NCI-H2107 (cell line): Measurements from ENCODE around the gene TSPEAR.

Experiments
- DNase-seq: peaks from one replicate; lab custom pipeline; 2025; lab: John Stamatoyannopoulos, UW

The TSPEAR gene

GRCh38 chr21:44547656-44548331 is 163.6 kb downstream of the TSPEAR start:
- no peak for DNase-seq

- no peak for DNase-seq
Observed at GRCh38 chr21:44544566-44544965, 166.8 kb downstream of the TSPEAR start.

- DNase-seq: no peak
Observed at GRCh38 chr21:44542716-44543115, 168.7 kb downstream of the TSPEAR start.

GRCh38 chr21:44540741-44541288 is 170.6 kb downstream of the TSPEAR start:
- no peak for DNase-seq

GRCh38 chr21:44539991-44540666 is 171.2 kb downstream of the TSPEAR start, which contains the start of gene KRTAP10-1:
Gene KRTAP10-1 (minus strand): TSS chr21:44540195. CDS start chr21:44540150, 45 bp downstream.
- no peak for DNase-seq

GRCh38 chr21:44539046-44539445 is 172.3 kb downstream of the TSPEAR start:
- DNase-seq: no peak

- DNase-seq: no peak
Observed at GRCh38 chr21:44537930-44538911, 173.2 kb downstream of the TSPEAR start.

GRCh38 chr21:44535963-44536362 is 175.4 kb downstream of the TSPEAR start:
- no peak for DNase-seq

GRCh38 chr21:44534688-44535087 is 176.7 kb downstream of the TSPEAR start:
- no peak for DNase-seq

- DNase-seq: no peak
Observed at GRCh38 chr21:44533891-44534627, 177.3 kb downstream of the TSPEAR start.

GRCh38 chr21:44533121-44533890 is 178.1 kb downstream of the TSPEAR start:
- no peak for DNase-seq

GRCh38 chr21:44532712-44533111 is 178.7 kb downstream of the TSPEAR start:
- no peak for DNase-seq

- no peak for DNase-seq
Observed at GRCh38 chr21:44531606-44532564, 179.5 kb downstream of the TSPEAR start.

GRCh38 chr21:44530903-44531605 is 180.3 kb downstream of the TSPEAR start:
- DNase-seq: no peak

- no peak for DNase-seq
Observed at GRCh38 chr21:44530221-44530902, 181.0 kb downstream of the TSPEAR start.

- no peak for DNase-seq
Observed at GRCh38 chr21:44529503-44530125, 181.8 kb downstream of the TSPEAR start.

- DNase-seq: no peak
Observed at GRCh38 chr21:44529011-44529421, 182.4 kb downstream of the TSPEAR start.

- DNase-seq: no peak
Observed at GRCh38 chr21:44528634-44528995, 182.8 kb downstream of the TSPEAR start.
